IMR-90 (cell line): ENCODE data around the gene GRAMD4. TPM values are rescaled to one million over a fixed set of nuclear protein-coding genes. Genes with fewer than 3 reads are reported as not detected.

Experiments
- ATAC-seq: fragments of 200-7000 bp; cut with Tn5 transposase; 2 replicates; pipeline ENCODE4 v1.9.1; 2020; ENCODE audit warnings: low read depth, mild to moderate bottlenecking, moderate library complexity
- BruUV-seq: library from RNA; stranded (reverse); fragments of 400-500 nt; replicated peaks from 2 replicates; lab custom pipeline; 2021; lab: Mats Ljungman, UMichigan
- CTCF ChIA-PET: fragments of 300-600 bp; formaldehyde crosslinking; extraction: SDS; loops from one replicate; lab custom pipeline; 2021; ENCODE audit warnings: antibody characterized with exemption; lab: Yijun Ruan, JAX
- POLR2A ChIA-PET: fragments of 300-600 bp; sonication (Branson Sonifier 250); formaldehyde crosslinking; loops from one replicate; lab custom pipeline; 2022; ENCODE audit warnings: antibody characterized with exemption; ENCODE audit not compliant: unreplicated experiment; lab: Charles Lee
- DNase-seq: peaks from one replicate; pipeline ENCODE4 v3.0.0; 2013
- H2AFZ ChIP-seq: replicated peaks from 2 replicates; pipeline ENCODE3; 2013; ENCODE audit warnings: low read length, mild to moderate bottlenecking; ENCODE audit not compliant: poor library complexity
- H2AK5ac ChIP-seq: 2 replicates; pipeline ENCODE4 v1.6.1; 2013; ENCODE audit warnings: low read depth, low read length, inconsistent platforms
- H2AK9ac ChIP-seq: replicated peaks from 2 replicates; pipeline ENCODE3; 2013; ENCODE audit warnings: mild to moderate bottlenecking, low read depth, low read length, moderate library complexity; ENCODE audit not compliant: poor library complexity
- H2BK120ac ChIP-seq: 2 replicates; pipeline ENCODE4 v1.6.1; 2013; ENCODE audit warnings: low read depth, low read length, inconsistent platforms
- H2BK15ac ChIP-seq: 3 replicates; pipeline ENCODE4 v1.6.1; 2013; ENCODE audit warnings: low read depth, low read length, inconsistent platforms
- H2BK20ac ChIP-seq: 2 replicates; pipeline ENCODE4 v1.6.1; 2013; ENCODE audit warnings: low read depth, mild to moderate bottlenecking, inconsistent platforms, low read length, moderate library complexity
- H2BK5ac ChIP-seq: 2 replicates; pipeline ENCODE4 v1.6.1; 2013; ENCODE audit warnings: mild to moderate bottlenecking, low read depth, low read length, inconsistent platforms; ENCODE audit not compliant: poor library complexity, severe bottlenecking
- H3K14ac ChIP-seq: replicated peaks from 2 replicates; pipeline ENCODE4 v1.6.1; 2013; ENCODE audit warnings: low read depth, low read length, inconsistent platforms
- H3K18ac ChIP-seq: 2 replicates; pipeline ENCODE4 v1.6.1; 2013; ENCODE audit warnings: low read depth, low read length, control low read depth
- H3K23ac ChIP-seq: 2 replicates; pipeline ENCODE4 v1.6.1; 2013; ENCODE audit warnings: low read depth, low read length, inconsistent platforms
- H3K27ac ChIP-seq: 2 replicates; pipeline ENCODE4 v1.5.1; 2013; ENCODE audit warnings: mild to moderate bottlenecking, control low read depth, low read length; ENCODE audit not compliant: insufficient read depth
- H3K27me3 ChIP-seq: 2 replicates; pipeline ENCODE4 v1.6.1; 2013; ENCODE audit warnings: low read length; ENCODE audit not compliant: control insufficient read depth, insufficient read depth
- H3K36me3 ChIP-seq: 2 replicates; pipeline ENCODE4 v1.6.1; 2013; ENCODE audit warnings: low read length, mixed read lengths; ENCODE audit not compliant: control insufficient read depth, insufficient read depth
- H3K4ac ChIP-seq: 2 replicates; pipeline ENCODE4 v1.6.1; 2013; ENCODE audit warnings: low read depth, low read length, inconsistent platforms
- H3K4me1 ChIP-seq: 2 replicates; pipeline ENCODE4 v1.6.1; 2013; ENCODE audit warnings: low read length, mixed read lengths; ENCODE audit not compliant: control insufficient read depth, insufficient read depth
- H3K4me2 ChIP-seq: 2 replicates; pipeline ENCODE4 v1.6.1; 2013; ENCODE audit warnings: low read depth, mild to moderate bottlenecking, control low read depth, low read length, moderate library complexity
- H3K4me3 ChIP-seq: 2 replicates; pipeline ENCODE4 v1.5.1; 2013; ENCODE audit warnings: low read depth, mild to moderate bottlenecking, control low read depth, low read length, moderate library complexity; ENCODE audit not compliant: insufficient read depth
- H3K56ac ChIP-seq: 2 replicates; pipeline ENCODE4 v1.6.1; 2013; ENCODE audit warnings: low read length, inconsistent platforms; ENCODE audit not compliant: insufficient read depth; ENCODE audit errors: extremely low read depth
- H3K79me1 ChIP-seq, 2 experiments: 2 replicates each; pipeline ENCODE4 v1.6.1; 2013; ENCODE audit warnings: low read length in 2 of 2, inconsistent platforms in 1 of 2, low read depth in 1 of 2
- H3K9ac ChIP-seq: 2 replicates; pipeline ENCODE4 v1.6.1; 2013; ENCODE audit warnings: low read depth, low read length, control low read depth
- H3K9me1 ChIP-seq: 2 replicates; pipeline ENCODE4 v1.6.1; 2013; ENCODE audit warnings: low read length, inconsistent platforms; ENCODE audit not compliant: insufficient read depth
- H3K9me3 ChIP-seq: 2 replicates; pipeline ENCODE4 v1.6.1; 2013; ENCODE audit warnings: low read length; ENCODE audit not compliant: control insufficient read depth, insufficient read depth
- H4K20me1 ChIP-seq: 2 replicates; pipeline ENCODE4 v1.6.1; 2013; ENCODE audit warnings: low read length, inconsistent platforms; ENCODE audit not compliant: insufficient read depth
- H4K5ac ChIP-seq: 2 replicates; pipeline ENCODE4 v1.6.1; 2013; ENCODE audit warnings: mild to moderate bottlenecking, low read depth, low read length, control low read depth
- H4K8ac ChIP-seq, 2 experiments: 2 replicates each; pipeline ENCODE4 v1.6.1; 2013; ENCODE audit warnings: low read depth in 2 of 2, low read length in 2 of 2, control low read depth in 1 of 2, inconsistent platforms in 1 of 2
- H4K91ac ChIP-seq: 2 replicates; pipeline ENCODE4 v1.6.1; 2013; ENCODE audit warnings: low read depth, low read length, inconsistent platforms; ENCODE audit not compliant: insufficient read depth
- BHLHE40 ChIP-seq: fragments of 150-350 bp; IDR thresholded peaks from 2 replicates; pipeline ENCODE4 v1.6.1; 2016; ENCODE audit warnings: mild to moderate bottlenecking, low read depth, low read length
- CEBPB ChIP-seq: IDR thresholded peaks from 2 replicates; pipeline ENCODE4 v1.6.1; 2012; ENCODE audit warnings: low read depth, low read length, improper control_type of control experiment
- CHD1 ChIP-seq: IDR thresholded peaks from 2 replicates; pipeline ENCODE4 v1.6.1; 2012; ENCODE audit warnings: low read depth, low read length, improper control_type of control experiment
- FOS ChIP-seq: fragments of 150-350 bp; IDR thresholded peaks from 2 replicates; pipeline ENCODE4 v1.6.1; 2016; ENCODE audit warnings: low read depth, low read length
- MXI1 ChIP-seq: IDR thresholded peaks from 2 replicates; pipeline ENCODE4 v1.6.1; 2012; ENCODE audit warnings: low read depth, mild to moderate bottlenecking, low read length, moderate library complexity, borderline replicate concordance
- NFE2L2 ChIP-seq: fragments of 150-350 bp; IDR thresholded peaks from 2 replicates; pipeline ENCODE4 v1.6.1; 2016; ENCODE audit warnings: low read depth, mild to moderate bottlenecking, low read length
- POLR2A ChIP-seq: IDR thresholded peaks from 2 replicates; pipeline ENCODE4 v1.6.1; 2012; ENCODE audit warnings: mild to moderate bottlenecking, low read depth, low read length
- RCOR1 ChIP-seq: IDR thresholded peaks from 2 replicates; pipeline ENCODE4 v1.6.1; 2012; ENCODE audit warnings: mild to moderate bottlenecking, low read length, improper control_type of control experiment; ENCODE audit not compliant: insufficient replicate concordance
- RFX5 ChIP-seq: IDR thresholded peaks from 2 replicates; pipeline ENCODE4 v1.8.0; 2012; ENCODE audit warnings: low read depth, mild to moderate bottlenecking, low read length, moderate library complexity
- SMC3 ChIP-seq: fragments of 150-350 bp; IDR thresholded peaks from 2 replicates; pipeline ENCODE4 v1.6.1; 2016; ENCODE audit warnings: low read depth, mild to moderate bottlenecking, antibody characterized with exemption, low read length, moderate library complexity
- WGBS, 2 experiments: methylation state at CpG; one replicate each; pipeline versions ENCODE4 v1.1.5 to v1.1.7; 2013; ENCODE audit warnings: missing lambda C conversion rate in 2 of 2; ENCODE audit not compliant: insufficient read length in 1 of 2; ENCODE audit errors: extremely low coverage in 2 of 2; 5-methylcytosine and 5-hydroxymethylcytosine counted together
- dilution Hi-C: fragments of 300-500 bp; cut with HindIII; formaldehyde crosslinking; loops from one replicate; pipeline ENCODE4 v1.14.3; 2018; ENCODE audit warnings: low sequenced_read_pairs; ENCODE audit not compliant: unreplicated experiment
- in situ Hi-C: fragments of 300-500 bp; cut with MboI; formaldehyde crosslinking; loops from 3 replicates; pipeline ENCODE4 v1.14.3; 2019; ENCODE audit warnings: low sequenced_read_pairs, inconsistent platforms, mixed read lengths
- intact Hi-C: fragments of 100-400 bp; cut with micrococcal nuclease; formaldehyde crosslinking; loops from 2 replicates; pipeline ENCODE4 v1.10.0; 2022
- polyA plus RNA-seq, 3 experiments: library from polyadenylated mRNA; depleted of rRNA; stranded (reverse); fragments of >200 nt; gene quantifications; 2 replicates each; pipeline ENCODE4 v1.2.3, GENCODE V29; 2012; ENCODE audit warnings: low replicate concordance in 1 of 3
- total RNA-seq: library from RNA; depleted of rRNA; stranded (reverse); fragments of >200 nt; gene quantifications from 2 replicates; pipeline ENCODE4 v1.2.3, GENCODE V29; 2012
- TF ChIP-seq, protein P1 (sequence below): fragments of 150-350 bp; IDR thresholded peaks from 2 replicates; pipeline ENCODE4 v1.6.1; 2016; ENCODE audit warnings: low read depth, mild to moderate bottlenecking, low read length, moderate library complexity, borderline replicate concordance
- TF ChIP-seq, protein P2 (sequence below): conservative IDR thresholded peaks from 2 replicates; pipeline ENCODE4 v1.5.1; 2012; ENCODE audit warnings: mild to moderate bottlenecking, low read depth, low read length, improper control_type of control experiment
- TF ChIP-seq, protein P3 (sequence below): fragments of 150-350 bp; IDR thresholded peaks from 2 replicates; pipeline ENCODE4 v1.6.1; 2017; ENCODE audit warnings: mild to moderate bottlenecking, antibody characterized with exemption, low read length, low read depth

Gene GRAMD4
- total and polyA plus RNA-seq, 2 of the 4 experiments (the other 2 are of a cell fraction) = 2.7 to 5.8 TPM

- TF ChIP-seq RFX5 (no peak), POLR2A (no peak)
Observed at GRCh38 chr22:46695346-46696228, 75.4 kb downstream of the GRAMD4 start (continued).

DNA sequence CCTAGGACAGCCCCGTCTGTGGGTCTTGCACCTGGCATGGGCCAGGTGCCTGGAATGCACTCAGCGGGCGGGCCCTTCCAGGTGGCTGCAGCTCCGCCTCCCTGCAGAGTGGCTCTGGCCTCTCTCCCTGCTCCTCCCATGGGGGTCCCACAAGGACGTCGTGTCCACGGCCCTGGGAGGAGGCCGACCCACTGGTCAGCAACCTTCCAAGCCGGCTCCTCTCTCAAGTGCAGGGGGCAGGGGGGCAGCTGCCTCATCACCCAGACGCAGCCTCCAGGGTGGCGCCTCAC is 76.0 kb downstream of the GRAMD4 start:
- POLR2A ChIA-PET = no interaction called here
- WGBS, 2 experiments = 80% methylated on average over 10 of the region's 11 CpGs; no CpG with 5 or more reads in 1 of the 2 experiments
- TF ChIP-seq, protein P1, sequence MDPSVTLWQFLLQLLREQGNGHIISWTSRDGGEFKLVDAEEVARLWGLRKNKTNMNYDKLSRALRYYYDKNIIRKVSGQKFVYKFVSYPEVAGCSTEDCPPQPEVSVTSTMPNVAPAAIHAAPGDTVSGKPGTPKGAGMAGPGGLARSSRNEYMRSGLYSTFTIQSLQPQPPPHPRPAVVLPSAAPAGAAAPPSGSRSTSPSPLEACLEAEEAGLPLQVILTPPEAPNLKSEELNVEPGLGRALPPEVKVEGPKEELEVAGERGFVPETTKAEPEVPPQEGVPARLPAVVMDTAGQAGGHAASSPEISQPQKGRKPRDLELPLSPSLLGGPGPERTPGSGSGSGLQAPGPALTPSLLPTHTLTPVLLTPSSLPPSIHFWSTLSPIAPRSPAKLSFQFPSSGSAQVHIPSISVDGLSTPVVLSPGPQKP = no peak
- no peak for TF ChIP-seq FOS
- TF ChIP-seq, protein P2, sequence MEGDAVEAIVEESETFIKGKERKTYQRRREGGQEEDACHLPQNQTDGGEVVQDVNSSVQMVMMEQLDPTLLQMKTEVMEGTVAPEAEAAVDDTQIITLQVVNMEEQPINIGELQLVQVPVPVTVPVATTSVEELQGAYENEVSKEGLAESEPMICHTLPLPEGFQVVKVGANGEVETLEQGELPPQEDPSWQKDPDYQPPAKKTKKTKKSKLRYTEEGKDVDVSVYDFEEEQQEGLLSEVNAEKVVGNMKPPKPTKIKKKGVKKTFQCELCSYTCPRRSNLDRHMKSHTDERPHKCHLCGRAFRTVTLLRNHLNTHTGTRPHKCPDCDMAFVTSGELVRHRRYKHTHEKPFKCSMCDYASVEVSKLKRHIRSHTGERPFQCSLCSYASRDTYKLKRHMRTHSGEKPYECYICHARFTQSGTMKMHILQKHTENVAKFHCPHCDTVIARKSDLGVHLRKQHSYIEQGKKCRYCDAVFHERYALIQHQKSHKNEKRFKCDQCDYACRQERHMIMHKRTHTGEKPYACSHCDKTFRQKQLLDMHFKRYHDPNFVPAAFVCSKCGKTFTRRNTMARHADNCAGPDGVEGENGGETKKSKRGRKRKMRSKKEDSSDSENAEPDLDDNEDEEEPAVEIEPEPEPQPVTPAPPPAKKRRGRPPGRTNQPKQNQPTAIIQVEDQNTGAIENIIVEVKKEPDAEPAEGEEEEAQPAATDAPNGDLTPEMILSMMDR = no peak
- TF ChIP-seq POLR2A = no peak
- TF ChIP-seq, protein P3, sequence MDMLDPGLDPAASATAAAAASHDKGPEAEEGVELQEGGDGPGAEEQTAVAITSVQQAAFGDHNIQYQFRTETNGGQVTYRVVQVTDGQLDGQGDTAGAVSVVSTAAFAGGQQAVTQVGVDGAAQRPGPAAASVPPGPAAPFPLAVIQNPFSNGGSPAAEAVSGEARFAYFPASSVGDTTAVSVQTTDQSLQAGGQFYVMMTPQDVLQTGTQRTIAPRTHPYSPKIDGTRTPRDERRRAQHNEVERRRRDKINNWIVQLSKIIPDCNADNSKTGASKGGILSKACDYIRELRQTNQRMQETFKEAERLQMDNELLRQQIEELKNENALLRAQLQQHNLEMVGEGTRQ = no peak
- no peak for TF ChIP-seq CEBPB
- no peak for TF ChIP-seq NFE2L2
- no peak for TF ChIP-seq RCOR1
- no peak for TF ChIP-seq CHD1
- no peak for TF ChIP-seq RFX5
- TF ChIP-seq SMC3 = no peak
- no peak for TF ChIP-seq BHLHE40
- TF ChIP-seq MXI1 = no peak

More for the DNA sequence above, 76.0 kb downstream of the GRAMD4 start:
- no peak overlapping the region for H2AFZ ChIP-seq
- H3K4me3 ChIP-seq = no peak overlapping the region
- H2BK5ac ChIP-seq = no peak overlapping the region
- DNase-seq (no peak), ATAC-seq (no peak)
- no peak overlapping the region for H4K5ac ChIP-seq
- no peak overlapping the region for H3K23ac ChIP-seq
- H4K20me1 ChIP-seq = no peaks in the 10 kb centered on the region
- no peak overlapping the region for H2BK120ac ChIP-seq
- H3K27me3 ChIP-seq = no peaks in the 10 kb centered on the region
- H3K79me1 ChIP-seq = peaks cover 0 to 5% of the 10 kb centered on the region in 2 experiments; a peak in 1 of 4 replicates
- intact Hi-C loops (no loop called here), in situ Hi-C loops (no loop called here), dilution Hi-C loops (no loop called here)
- no peak overlapping the region for H3K18ac ChIP-seq
- no peaks in the 10 kb centered on the region for H3K9me1 ChIP-seq
- H3K14ac ChIP-seq = no peak overlapping the region
- no peak overlapping the region for H4K8ac ChIP-seq
- H3K4me2 ChIP-seq = no peak overlapping the region
- H2BK15ac ChIP-seq = no peak overlapping the region
- H2BK20ac ChIP-seq = no peak overlapping the region
- H2AK9ac ChIP-seq = no peak overlapping the region
- H3K4ac ChIP-seq = no peak overlapping the region
- H3K56ac ChIP-seq = no peak overlapping the region
- H2AK5ac ChIP-seq = no peak overlapping the region
- CTCF ChIA-PET = no interaction called here
- BruUV-seq = no TSS peak
- no peaks in the 10 kb centered on the region for H3K4me1 ChIP-seq
- peaks cover 75% of the 10 kb centered on the region for H3K36me3 ChIP-seq
- H4K91ac ChIP-seq = no peak overlapping the region
- no peak overlapping the region for H3K27ac ChIP-seq
- H3K9me3 ChIP-seq = no peaks in the 10 kb centered on the region
- H3K9ac ChIP-seq = no peak overlapping the region
